ENCODE data around the gene FAM227B.
"Not testable (repeated sequence)": the region's sequence is repeated elsewhere in the genome, so short reads cannot be mapped to it uniquely, and the experiment has no call there.

Gene FAM227B

GRCh38 chr15:49573421-49573820 lies 47.2 kb downstream of the FAM227B start:
- no peak for TF ChIP-seq CTCF (IDR thresholded peaks at IDR 0.05)
- DNase-seq (ENCODE audit: low spot score), result no peak
- Histone ChIP-seq H3K4me3 (no peak overlapping the region), H3K27ac (no peak overlapping the region)

- no peak for TF ChIP-seq CTCF (IDR thresholded peaks at IDR 0.05)
- DNase-seq (ENCODE audit: low spot score), result no peak
- Histone ChIP-seq H3K27ac (no peak overlapping the region), H3K4me3 (no peak overlapping the region)
Observed at GRCh38 chr15:49570672-49571071, 49.9 kb downstream of the FAM227B start.

- no peak for DNase-seq (ENCODE audit: low spot score)
- H3K4me3 ChIP-seq, result no peak overlapping the region
- TF ChIP-seq CTCF (IDR thresholded peaks at IDR 0.05), result no peak
- H3K27ac ChIP-seq, result no peak overlapping the region
Observed at GRCh38 chr15:49570174-49570573, 50.4 kb downstream of the FAM227B start.

- TF ChIP-seq CTCF (IDR thresholded peaks at IDR 0.05), result no peak
- Histone ChIP-seq H3K4me3 (no peak overlapping the region), H3K27ac (no peak overlapping the region)
- no peak for DNase-seq (ENCODE audit: low spot score)
Observed at GRCh38 chr15:49560045-49560444, 60.6 kb downstream of the FAM227B start.

- H3K27ac ChIP-seq, result no peak overlapping the region
- H3K4me3 ChIP-seq, result no peak overlapping the region
- DNase-seq (ENCODE audit: low spot score), result no peak
- TF ChIP-seq CTCF (IDR thresholded peaks at IDR 0.05), result no peak
Observed at GRCh38 chr15:49558929-49559328, 61.7 kb downstream of the FAM227B start.

- no peak overlapping the region for H3K27ac ChIP-seq
- H3K4me3 ChIP-seq, result no peak overlapping the region
- DNase-seq (ENCODE audit: low spot score), result no peak
- TF ChIP-seq CTCF (IDR thresholded peaks at IDR 0.05), result no peak
Observed at GRCh38 chr15:49556437-49556836, 64.2 kb downstream of the FAM227B start.

GRCh38 chr15:49550342-49550741 lies 70.3 kb downstream of the FAM227B start:
- DNase-seq (ENCODE audit: low spot score); H3K27ac ChIP-seq; H3K4me3 ChIP-seq: not testable (repeated sequence)

GRCh38 chr15:49538520-49538919 lies 82.1 kb downstream of the FAM227B start:
- no peak for TF ChIP-seq CTCF (IDR thresholded peaks at IDR 0.05)
- no peak for DNase-seq (ENCODE audit: low spot score)
- no peak overlapping the region for H3K27ac ChIP-seq
- no peak overlapping the region for H3K4me3 ChIP-seq
